GM12892 (cell line): ENCODE data around the gene ZBTB33.

ENCODE experiments used
- POLR2A ChIP-seq: IDR thresholded peaks from 2 replicates; pipeline ENCODE4 v1.6.1; 2011; ENCODE audit warnings: low read depth, low read length, control low read depth
- POLR2AphosphoS5 ChIP-seq: IDR thresholded peaks from 2 replicates; pipeline ENCODE4 v1.6.1; 2011; ENCODE audit warnings: low read depth, low read length, control low read depth
- TAF1 ChIP-seq: IDR thresholded peaks from 2 replicates; pipeline ENCODE4 v1.6.1; 2011; ENCODE audit warnings: low read depth, mild to moderate bottlenecking, control low read depth, low read length, borderline replicate concordance

GRCh38 chrX:120281761-120282160 is 31.1 kb downstream of the ZBTB33 start:
- TF ChIP-seq POLR2AphosphoS5 (no peak), POLR2A (no peak), TAF1 (no peak)
